VCaP (cell line): ENCODE data around the gene SCAF4.

ENCODE experiments used
- H3K27ac ChIP-seq: fragments of 450-650 bp; 2 replicates; pipeline ENCODE4 v1.5.1; 2017
- CTCF ChIP-seq: fragments of 450-650 bp; conservative IDR thresholded peaks from 2 replicates; pipeline ENCODE4 v1.5.1; 2017; ENCODE audit warnings: mild to moderate bottlenecking, moderate library complexity

Gene SCAF4

GRCh38 chr21:31682620-31683019, 49.3 kb downstream of the SCAF4 start:
- H3K27ac ChIP-seq = no peak overlapping the region
- no peak for TF ChIP-seq CTCF

GRCh38 chr21:31678478-31678877, 53.4 kb downstream of the SCAF4 start:
- TF ChIP-seq CTCF = no peak
- no peak overlapping the region for H3K27ac ChIP-seq

- H3K27ac ChIP-seq = no peak overlapping the region
- no peak for TF ChIP-seq CTCF
Measured at GRCh38 chr21:31677047-31677446, 54.9 kb downstream of the SCAF4 start.

- no peak for TF ChIP-seq CTCF
- H3K27ac ChIP-seq = no peak overlapping the region
Measured at GRCh38 chr21:31675960-31676359, 56.0 kb downstream of the SCAF4 start.

GRCh38 chr21:31675318-31675717, 56.6 kb downstream of the SCAF4 start:
- H3K27ac ChIP-seq = no peak overlapping the region
- TF ChIP-seq CTCF = no peak

GRCh38 chr21:31673321-31673912, 58.5 kb downstream of the SCAF4 start:
- TF ChIP-seq CTCF = no peak
- H3K27ac ChIP-seq = no peak overlapping the region

- no peak for TF ChIP-seq CTCF
- no peak overlapping the region for H3K27ac ChIP-seq
Measured at GRCh38 chr21:31671931-31672330, 60.0 kb downstream of the SCAF4 start.
